Spleen (tissue), 11 donors: ENCODE results near the gene PCNP. TPM values are rescaled to one million over a fixed set of nuclear protein-coding genes. Genes with fewer than 3 reads are reported as not detected.

Experiments
- DNase-seq: peaks from one replicate; pipeline ENCODE4 v3.0.0-alpha.2; 2020
- H3K27ac ChIP-seq, 8 donors: fragments of 200-600 bp; sonication (generic) in 7 of 8; 1 replicate in 4 of 8; 2 replicates in 4 of 8; pipeline versions ENCODE4 v1.5.0 to v1.8.0; 2016 to 2021; ENCODE audit warnings: inconsistent platforms in 4 of 8, mild to moderate bottlenecking in 4 of 8, moderate library complexity in 1 of 8
- H3K27me3 ChIP-seq, 7 donors: fragments of 200-600 bp; sonication (generic) in 6 of 7; replicated peaks in 1 of 7; 1 replicate in 4 of 7; 2 replicates in 3 of 7; pipeline versions ENCODE4 v1.5.0 to v1.8.0; 2016 to 2021; ENCODE audit warnings: inconsistent platforms in 3 of 7, mild to moderate bottlenecking in 1 of 7
- H3K36me3 ChIP-seq, 6 donors: fragments of 200-600 bp; sonication (generic) in 5 of 6; 1 replicate in 4 of 6; 2 replicates in 2 of 6; pipeline versions ENCODE4 v1.5.0 to v1.8.0; 2016 to 2021; ENCODE audit warnings: inconsistent platforms in 2 of 6
- H3K4me1 ChIP-seq, 6 donors: fragments of 200-600 bp; sonication (generic) in 5 of 6; 1 replicate in 3 of 6; 2 replicates in 3 of 6; pipeline versions ENCODE4 v1.5.0 to v1.8.0; 2016 to 2021; ENCODE audit warnings: inconsistent platforms in 3 of 6
- H3K4me3 ChIP-seq, 8 donors: fragments of 200-600 bp; sonication (generic) in 7 of 8; 1 replicate in 4 of 8; 2 replicates in 4 of 8; pipeline versions ENCODE4 v1.5.0 to v1.8.0; 2016 to 2021; ENCODE audit warnings: inconsistent platforms in 4 of 8, mild to moderate bottlenecking in 4 of 8, moderate library complexity in 2 of 8
- H3K9me3 ChIP-seq, 8 donors: fragments of 200-600 bp; sonication (generic) in 7 of 8; 1 replicate in 4 of 8; 2 replicates in 4 of 8; pipeline versions ENCODE4 v1.5.0 to v1.8.0; 2016 to 2021; ENCODE audit warnings: inconsistent platforms in 4 of 8
- CTCF ChIP-seq, 11 experiments: fragments of 200-600 bp in 7 of 11; fragments of 450-650 bp in 4 of 11; sonication (generic) in 4 of 11; IDR thresholded peaks in 8 of 11; conservative IDR thresholded peaks in 3 of 11; 1 replicate in 7 of 11; 2 replicates in 4 of 11; pipeline versions ENCODE4 v1.4.0 to v1.8.0; 2016 to 2021; ENCODE audit warnings: antibody characterized with exemption in 11 of 11, inconsistent platforms in 4 of 11, mild to moderate bottlenecking in 1 of 11
- POLR2A ChIP-seq, 3 donors: fragments of 450-650 bp; IDR thresholded peaks; one replicate each; pipeline ENCODE4 v1.5.1; 2017; ENCODE audit warnings: antibody characterized with exemption in 3 of 3, mild to moderate bottlenecking in 1 of 3
- POLR2AphosphoS5 ChIP-seq, 3 donors: sonication (generic); formaldehyde crosslinking; IDR thresholded peaks; one replicate each; pipeline ENCODE4 v1.5.1; 2017; ENCODE audit warnings: antibody characterized with exemption in 3 of 3
- WGBS, 5 donors: extraction: QIAGEN DNeasy Blood & Tissue Kit in 3 of 5; methylation state at CpG; one replicate each; pipeline versions ENCODE4 v1.1.5 to v1.1.7; 2013 to 2018; 5-methylcytosine and 5-hydroxymethylcytosine counted together
- intact Hi-C: fragments of 100-400 bp; cut with DNase I; formaldehyde crosslinking; loops from one replicate; pipeline ENCODE4 v1.15.0; 2023; ENCODE audit warnings: low total_unique reads
- polyA plus RNA-seq, 3 donors: library from polyadenylated mRNA; stranded (reverse); fragments of 200-250 nt; gene quantifications; one replicate each; pipeline ENCODE4 v1.2.1, GENCODE V29; 2013
- small RNA-seq, 4 donors: library from RNA; depleted of rRNA; stranded (forward); fragments of <200 nt; gene quantifications; one replicate each; pipeline ENCODE3, GENCODE V24; 2016
- total RNA-seq, 7 donors: library from RNA; depleted of rRNA in 3 of 7; stranded (reverse); fragments of >200 nt in 3 of 7; fragmentation: NEBNext Ultra II Directional in 4 of 7; extraction: Animal tissue kit (Norgen Biotek cat#: 25700) in 4 of 7; gene quantifications; one replicate each; pipeline versions ENCODE4 v1.1.0 to v1.2.1, GENCODE V29; 2016 to 2021
- donor health status: healthy with polysubstance abuse.
- donor health status: DM: no; HTN: no; CAD: no; lungs with moderate emphysema.
- donor health status: DM: no; HTN: no; CAD: no.
- donor health status: Bipolar disorder and iron deficiency.
- donor health status: healthy.
- donor health status: DM: no; HTN: no; CAD: no.
- donor health status: DM: yes; HTN: yes; CAD: no.

The PCNP gene
- total and polyA plus RNA-seq, 10 donors, result 71.1 to 122 (median 107) TPM

GRCh38 chr3:101642441-101642840 lies 68.5 kb downstream of the PCNP start:
- no peak for DNase-seq
- H3K4me3 ChIP-seq, result no peak overlapping the region
- no peaks in the 10 kb centered on the region for H3K27me3 ChIP-seq
- no peak overlapping the region for H3K27ac ChIP-seq
- intact Hi-C loops, result no loop called here
- peaks cover 0 to 11% (median 0%) of the 10 kb centered on the region in 6 donors for H3K36me3 ChIP-seq
- no peak for TF ChIP-seq POLR2A (IDR thresholded peaks at IDR 0.05)
- no peaks in the 10 kb centered on the region for H3K9me3 ChIP-seq
- 73 to 89% (median 79%) methylated on average over 3 of the region's 3 CpGs for WGBS, 5 donors
- H3K4me1 ChIP-seq, result peaks cover 0 to 16% (median 7%) of the 10 kb centered on the region in 6 donors

GRCh38 chr3:101643009-101643844 lies 69.2 kb downstream of the PCNP start:
- no peak overlapping the region for H3K27ac ChIP-seq
- H3K36me3 ChIP-seq, result peaks cover 0 to 19% (median 4%) of the 10 kb centered on the region in 6 donors
- no peak overlapping the region for H3K4me3 ChIP-seq
- TF ChIP-seq POLR2A (IDR thresholded peaks at IDR 0.05), result no peak
- no peak for TF ChIP-seq POLR2AphosphoS5 (IDR thresholded peaks at IDR 0.05)
- no peak for TF ChIP-seq CTCF (IDR thresholded peaks at IDR 0.05 in 8 of 11, conservative IDR thresholded peaks at IDR 0.05 in 3 of 11)
- no peaks in the 10 kb centered on the region for H3K27me3 ChIP-seq
- H3K9me3 ChIP-seq, result no peaks in the 10 kb centered on the region
- DNase-seq, result no peak
- H3K4me1 ChIP-seq, result peaks cover 0 to 16% (median 7%) of the 10 kb centered on the region in 6 donors
- intact Hi-C loops, result no loop called here
- 90 to 96% (median 94%) methylated on average over 8 of the region's 8 CpGs for WGBS, 5 donors

Small RNA genes within 50 kb of the gene (small RNA-seq; reads per million reads assigned to genes)
- gene RF00019 (0 reads per million in 4 donors), gene RNU6-1256P (0 reads per million in 4 donors)

Other genes starting within 250 kb of the PCNP start
- 10 to 100 TPM; 23.4 to 46.9 (median 36.7) TPM for gene SENP7, start 61.0 kb upstream of the PCNP start, total RNA-seq
- gene SENP7, start 61.0 kb upstream of the PCNP start, polyA plus RNA-seq, result 10 to 100 TPM; 11.2 to 13.6 (median 11.3) TPM
- 10 to 100 TPM; 14.1 to 22.4 (median 18.0) TPM for gene TRMT10C, start 12.3 kb upstream of the PCNP start, total RNA-seq
- 10 to 100 TPM; 21.9 to 25.8 (median 24.4) TPM for gene TRMT10C, start 12.3 kb upstream of the PCNP start, polyA plus RNA-seq
- gene ZBTB11, start 103.0 kb downstream of the PCNP start, total RNA-seq, result 10 to 100 TPM; 23.2 to 43.7 (median 26.3) TPM
- 1 to 10 TPM; 7.5 to 10.0 (median 9.0) TPM for gene ZBTB11, start 103.0 kb downstream of the PCNP start, polyA plus RNA-seq
- 100 to 1,000 TPM; 652 to 978 (median 810) TPM for gene RPL24, start 112.5 kb downstream of the PCNP start, total RNA-seq
- gene RPL24, start 112.5 kb downstream of the PCNP start, polyA plus RNA-seq, result 1,000 to 10,000 TPM; 2,892 to 4,324 (median 3,948) TPM
- 10 to 100 TPM in 3 of 7 donors, 1 to 10 TPM in 4; 8.7 to 18.2 (median 10.0) TPM for gene CEP97, start 150.4 kb downstream of the PCNP start, total RNA-seq
- gene CEP97, start 150.4 kb downstream of the PCNP start, polyA plus RNA-seq, result 1 to 10 TPM in 2 of 3 donors, under 1 TPM in 1; 1.00 to 2.2 (median 1.6) TPM
- 10 to 100 TPM; 21.7 to 39.1 (median 27.1) TPM for gene NXPE3, start 205.0 kb downstream of the PCNP start, total RNA-seq
- 10 to 100 TPM in 2 of 3 donors, 1 to 10 TPM in 1; 6.9 to 12.0 (median 11.2) TPM for gene NXPE3, start 205.0 kb downstream of the PCNP start, polyA plus RNA-seq